Skeletal muscle cell (primary cell): Measurements from ENCODE around the gene FPR1.
"Not testable (repeated sequence)": the region's sequence is repeated elsewhere in the genome, so short reads cannot be mapped to it uniquely, and the experiment has no call there.

Source experiments
- DNase-seq: peaks from one replicate; pipeline ENCODE4 v3.0.0-alpha.2; 2010; ENCODE audit warnings: low read depth
- H3K4me3 ChIP-seq: 2 replicates; pipeline ENCODE4 v1.5.1; 2011; ENCODE audit warnings: low read depth, mild to moderate bottlenecking, control low read depth, low read length, moderate library complexity

The FPR1 gene

DNA sequence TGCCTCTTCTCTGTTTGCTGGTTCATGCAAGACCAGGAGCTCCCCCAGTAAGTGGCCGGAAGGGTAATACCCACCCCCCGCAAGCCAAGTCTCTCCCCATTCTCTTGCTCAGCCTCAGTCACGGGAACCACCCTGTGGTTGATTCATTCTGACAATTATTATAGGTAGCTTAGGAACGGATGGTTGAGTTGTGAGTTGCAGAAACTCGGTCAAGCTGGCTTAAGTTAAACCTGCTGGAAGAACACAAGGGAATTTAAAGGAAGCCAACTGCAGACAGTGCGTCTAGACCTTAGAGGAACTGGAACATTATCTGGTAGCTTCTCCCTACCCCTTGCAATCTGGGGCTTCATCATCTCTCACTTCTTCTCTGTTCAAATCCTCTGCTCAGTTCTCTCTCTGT lies 8.9 kb downstream of the FPR1 start:
- DNase-seq = peak; percentile 62
- H3K4me3 ChIP-seq = no peak overlapping the region

DNA sequence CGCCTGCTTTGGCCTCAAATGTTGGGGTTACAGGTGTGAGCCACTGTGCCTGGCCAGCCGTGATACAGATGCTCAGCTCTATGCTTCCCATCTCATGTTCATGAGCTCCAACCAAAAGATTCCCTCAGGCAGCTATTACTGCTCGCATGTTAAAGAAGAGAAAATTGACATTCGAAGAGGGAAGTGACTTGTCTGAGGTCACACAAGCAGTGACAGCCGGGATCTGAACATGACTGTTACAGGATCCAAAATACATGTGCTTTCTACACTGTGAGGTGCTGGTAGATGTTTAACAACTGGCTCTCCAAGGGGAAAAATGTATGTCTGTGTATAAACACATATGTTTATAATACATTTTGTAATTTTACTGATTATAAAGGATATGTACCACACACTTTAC lies 11.3 kb downstream of the FPR1 start:
- no peak overlapping the region for H3K4me3 ChIP-seq
- DNase-seq = no peak

DNA sequence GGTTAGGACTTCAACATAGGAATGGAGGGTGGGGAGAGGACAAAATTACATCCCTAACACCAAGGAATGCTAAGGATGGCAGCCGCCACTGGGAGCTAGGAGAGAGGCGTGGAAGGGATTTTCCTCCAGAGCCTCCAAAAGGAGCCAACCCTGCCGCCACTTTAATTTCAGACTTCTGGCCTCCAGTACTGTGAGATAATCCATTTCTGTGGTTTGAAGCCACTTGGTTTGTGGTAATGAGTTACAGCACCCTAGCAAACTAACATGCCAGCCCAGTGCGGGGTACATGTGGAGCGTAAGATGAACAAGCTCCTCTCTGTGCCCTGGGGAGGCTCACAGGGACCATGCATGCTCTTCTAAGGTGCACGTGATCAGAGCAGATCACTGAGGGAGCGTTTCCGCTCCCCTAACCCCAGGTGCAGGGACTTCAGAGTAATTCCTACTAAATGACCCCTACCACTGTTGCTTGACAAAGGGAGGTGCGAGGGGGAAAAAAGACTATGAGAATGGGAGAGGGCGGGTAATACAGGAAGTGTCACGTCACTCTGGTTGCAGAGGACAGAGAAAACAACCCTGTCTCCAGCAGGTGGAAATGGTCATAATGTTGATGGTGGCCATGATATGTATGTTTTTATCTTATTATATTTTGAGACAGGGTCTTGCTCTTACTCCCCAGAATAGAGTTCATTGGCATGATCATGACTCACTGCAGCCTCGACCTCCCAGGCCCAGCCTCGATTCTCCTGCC lies 12.0 kb downstream of the FPR1 start:
- DNase-seq = no peak
- no peak overlapping the region for H3K4me3 ChIP-seq

DNA sequence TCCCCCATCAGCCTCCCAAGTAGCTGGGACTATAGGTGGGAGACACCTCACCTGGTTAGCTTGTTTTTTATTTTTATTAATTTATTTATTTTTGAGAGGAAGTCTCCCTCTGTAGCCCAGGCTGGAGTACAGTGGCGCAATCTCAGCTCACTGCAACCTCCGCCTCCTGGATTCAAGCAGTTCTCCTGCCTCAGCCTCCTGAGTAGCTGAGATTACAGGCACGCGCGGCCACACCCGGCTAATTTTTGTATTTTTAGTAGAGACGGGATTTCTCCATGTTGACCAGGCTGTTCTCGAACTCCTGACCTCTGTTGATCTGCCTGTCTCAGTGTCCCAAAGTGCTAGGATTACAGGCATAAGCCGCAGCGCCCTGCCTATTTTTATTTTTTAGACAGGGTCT lies 13.2 kb downstream of the FPR1 start:
- not testable (repeated sequence) for H3K4me3 ChIP-seq, DNase-seq

DNA sequence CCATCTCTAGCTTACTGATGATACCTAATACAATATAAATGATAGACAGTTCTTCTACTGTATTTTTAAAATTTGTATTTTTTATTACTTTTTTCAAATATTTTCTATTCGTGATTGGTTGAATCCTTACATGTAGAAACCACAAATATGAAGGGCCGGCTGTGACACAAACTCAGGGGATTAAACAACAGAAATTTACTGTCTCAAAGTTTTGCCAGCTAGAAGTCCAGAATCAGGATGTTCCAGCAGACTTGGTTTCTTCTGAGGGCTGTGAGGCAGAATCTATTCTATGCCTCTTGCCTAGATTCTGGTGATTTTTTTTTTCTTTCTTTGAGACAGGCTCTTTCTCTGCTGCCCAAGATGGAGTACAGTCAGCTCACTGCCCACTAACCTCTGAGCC lies 13.8 kb downstream of the FPR1 start:
- DNase-seq = no peak
- H3K4me3 ChIP-seq = no peak overlapping the region

DNA sequence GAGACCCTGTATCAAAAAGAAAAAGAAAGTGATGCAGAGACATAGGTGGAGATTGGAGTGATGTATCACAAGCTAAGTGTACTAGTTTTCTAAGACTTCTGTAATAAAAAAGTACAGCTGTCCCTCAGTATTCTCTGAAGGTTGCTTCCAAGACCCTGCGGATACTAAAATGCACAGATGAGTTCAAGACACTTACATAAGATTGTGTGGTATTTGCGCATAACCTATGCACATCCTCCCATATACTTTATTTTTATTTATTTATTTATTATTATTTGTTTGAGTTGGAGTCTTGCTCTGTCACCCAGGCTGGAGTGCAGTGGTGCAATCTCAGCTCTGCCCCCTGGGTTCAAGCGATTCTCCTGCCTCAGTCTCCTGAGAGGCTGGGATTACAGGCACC lies 14.3 kb downstream of the FPR1 start:
- DNase-seq = no peak
- no peak overlapping the region for H3K4me3 ChIP-seq

DNA sequence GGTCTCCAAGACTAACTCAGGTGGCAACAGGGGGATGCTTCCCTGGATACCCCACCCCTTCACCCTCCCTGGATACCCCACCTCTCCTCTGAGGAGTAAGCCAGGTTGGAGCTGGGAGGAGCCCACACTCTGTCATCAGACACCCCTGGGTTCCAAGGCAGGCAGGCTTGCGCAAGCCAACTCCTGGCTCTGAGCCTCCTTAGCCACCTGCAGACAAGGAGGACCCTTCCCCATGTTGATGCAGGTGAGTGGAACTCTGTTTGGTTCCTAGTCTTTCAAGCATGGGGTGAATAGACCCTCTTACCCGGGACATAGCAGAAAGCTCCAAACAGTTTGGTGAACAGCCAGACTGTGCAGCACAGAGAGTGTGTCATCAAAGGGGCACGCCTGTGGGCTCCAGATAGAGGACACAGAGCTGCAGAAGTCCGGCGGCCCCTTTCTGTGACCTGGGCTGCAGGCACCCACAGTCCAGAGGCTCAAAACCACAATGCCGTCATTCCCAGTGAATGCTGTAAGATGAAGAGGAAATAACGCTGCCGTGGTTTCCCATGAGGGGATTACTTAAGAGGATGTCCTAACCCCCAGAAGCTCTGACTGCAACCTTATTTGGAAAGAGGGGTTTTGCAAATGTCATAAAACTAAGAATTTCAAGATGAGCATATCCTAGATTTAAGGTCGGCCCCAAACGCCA lies 15.8 kb downstream of the FPR1 start:
- no peak overlapping the region for H3K4me3 ChIP-seq
- DNase-seq = peak; percentile 93

DNA sequence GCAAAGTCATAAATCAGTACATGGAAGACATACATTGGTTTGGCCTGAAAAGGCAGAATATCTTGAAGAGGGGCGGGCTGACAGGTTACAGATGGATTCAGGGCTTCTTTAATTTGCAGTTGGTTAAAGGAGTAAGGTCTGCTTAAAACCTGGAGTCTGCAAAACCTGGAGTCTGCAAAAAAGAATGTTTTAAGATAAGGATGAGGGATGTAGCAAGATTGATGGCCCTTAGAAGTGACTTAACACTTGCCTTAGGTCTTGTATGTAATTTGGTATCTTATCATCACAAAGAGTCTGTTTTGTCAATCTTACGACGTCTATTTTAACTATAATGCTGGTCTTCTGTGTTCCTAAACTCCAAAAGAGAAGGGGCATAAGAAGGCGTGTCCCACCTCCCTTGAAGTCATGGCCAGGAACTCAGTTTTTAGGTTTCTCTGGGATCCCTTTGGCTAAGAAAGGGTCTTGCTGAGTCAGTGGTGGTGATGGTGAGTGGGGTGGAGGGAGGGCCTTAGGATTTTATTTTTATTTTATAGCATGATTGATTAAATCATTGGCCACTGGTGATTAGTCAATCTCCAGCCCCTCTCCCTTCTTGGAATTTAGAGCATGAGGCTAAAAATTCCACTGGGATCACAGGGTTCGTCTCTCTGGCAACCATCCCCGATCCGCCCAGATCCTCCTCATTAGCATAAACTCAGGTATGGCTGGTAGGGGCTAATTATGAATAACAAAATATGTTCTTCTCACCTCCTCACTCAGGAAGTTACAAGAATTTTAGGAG lies 17.7 kb downstream of the FPR1 start:
- DNase-seq = no peak
- H3K4me3 ChIP-seq = no peak overlapping the region

DNA sequence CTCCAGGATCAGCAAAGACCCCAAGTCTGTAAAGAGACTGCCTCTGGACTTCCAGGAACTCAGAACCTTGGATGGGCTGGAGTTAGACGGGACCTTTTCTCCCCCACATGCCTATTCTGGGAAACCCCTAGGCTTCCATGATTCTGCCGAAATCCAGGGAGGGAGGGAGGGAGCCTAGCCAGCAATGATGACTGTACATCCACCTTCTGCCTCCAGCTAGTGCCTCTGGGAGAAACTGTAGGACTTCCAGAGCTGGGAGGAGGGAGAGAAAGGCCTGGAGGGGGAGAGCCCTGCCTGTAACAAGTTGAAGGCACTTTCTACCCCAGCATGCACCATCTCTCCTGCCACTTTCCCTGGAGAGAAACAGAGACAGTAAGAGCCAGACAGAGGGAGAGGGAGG lies 21.9 kb downstream of the FPR1 start:
- DNase-seq = peak; percentile 31
- no peak overlapping the region for H3K4me3 ChIP-seq

DNA sequence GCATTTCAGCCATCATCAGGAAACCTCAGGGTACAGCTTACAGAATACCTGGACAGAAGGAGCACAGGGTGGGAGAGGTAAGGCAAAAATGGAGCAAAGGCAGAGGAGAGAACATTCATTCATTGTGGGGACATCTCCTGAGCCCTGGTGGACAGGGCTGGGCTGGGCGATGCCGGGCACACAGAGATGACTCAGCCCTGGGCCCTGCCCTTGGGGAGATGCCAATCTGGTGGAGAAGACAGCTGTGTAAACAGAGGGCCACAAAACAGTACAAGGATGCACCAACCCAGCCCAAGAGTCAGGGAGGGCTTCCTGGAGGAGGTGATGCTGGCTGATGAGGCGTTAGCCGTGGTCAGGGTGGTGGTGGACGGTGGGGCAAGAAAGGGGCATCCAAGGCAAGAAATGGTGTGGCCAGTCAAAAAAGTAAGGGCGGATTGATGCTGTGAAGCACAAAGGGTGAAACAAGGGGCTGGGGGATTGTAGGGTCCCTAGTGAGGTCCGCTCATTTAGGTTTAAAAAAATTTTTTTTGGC lies 24.3 kb downstream of the FPR1 start:
- H3K4me3 ChIP-seq = no peak overlapping the region

DNA sequence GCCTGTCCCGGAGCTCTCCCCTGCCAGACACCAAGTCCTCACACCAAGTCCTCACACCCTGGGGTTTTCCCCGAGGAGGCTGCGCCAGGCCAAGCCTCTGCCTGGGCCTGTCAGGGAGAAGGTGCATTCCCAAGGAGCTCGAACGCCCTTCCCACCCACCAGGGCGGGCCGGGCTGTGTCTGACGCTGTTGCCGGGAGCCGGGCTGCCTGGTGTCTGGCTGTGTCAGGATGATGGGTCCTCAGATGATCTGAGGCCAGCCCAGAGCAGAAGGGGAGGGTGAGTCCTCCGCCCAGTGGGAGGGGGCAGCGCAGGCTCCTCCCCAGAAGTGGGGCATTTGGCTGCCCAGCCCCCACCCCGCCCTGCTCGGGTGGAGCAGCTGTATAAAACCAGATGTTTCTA lies 25.6 kb downstream of the FPR1 start:
- DNase-seq = peak; percentile 78
- H3K4me3 ChIP-seq = no peak overlapping the region

More for the DNA sequence above, 24.3 kb downstream of the FPR1 start:
- peak; percentile 36 for DNase-seq

DNA sequence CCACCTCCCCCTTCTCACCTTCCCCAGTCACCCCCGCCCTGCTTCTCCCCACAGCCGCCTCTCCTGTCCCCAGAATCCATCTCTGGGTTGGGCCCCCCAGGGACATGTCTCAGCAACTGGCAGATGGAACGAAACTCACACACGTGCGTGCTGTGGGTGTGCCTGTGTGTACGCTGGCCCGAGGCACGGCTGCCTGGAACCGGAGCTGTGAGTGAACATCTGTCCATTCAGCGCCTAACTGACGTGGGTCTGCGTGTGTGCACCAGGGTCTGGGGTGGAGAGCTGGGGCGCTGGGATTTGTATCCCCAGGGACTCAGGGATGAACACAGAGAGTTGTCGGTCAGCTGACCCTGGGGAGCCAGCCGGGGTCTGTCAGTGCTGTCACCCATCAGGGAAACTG lies 27.1 kb downstream of the FPR1 start:
- no peak overlapping the region for H3K4me3 ChIP-seq
- DNase-seq = peak; percentile 48

DNA sequence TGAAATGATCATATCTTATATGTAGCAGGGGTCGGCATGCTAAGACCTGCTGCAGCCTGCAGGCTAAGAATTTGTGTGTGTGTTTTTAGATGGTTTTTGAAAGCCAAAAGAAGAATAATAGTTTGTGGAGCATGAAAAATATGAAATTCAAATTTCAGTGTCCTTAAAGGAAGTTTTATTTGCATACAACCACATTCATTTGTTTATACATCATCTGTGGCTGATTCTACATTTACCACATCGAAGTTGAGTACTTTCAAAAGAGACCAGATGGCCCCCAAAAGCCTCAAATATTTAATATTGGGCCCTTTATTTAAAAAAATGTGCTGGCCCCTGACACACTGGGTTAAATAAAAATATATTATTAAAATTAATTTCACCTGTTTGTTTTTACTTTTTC lies 29.2 kb downstream of the FPR1 start:
- no peak overlapping the region for H3K4me3 ChIP-seq
- DNase-seq = no peak

DNA sequence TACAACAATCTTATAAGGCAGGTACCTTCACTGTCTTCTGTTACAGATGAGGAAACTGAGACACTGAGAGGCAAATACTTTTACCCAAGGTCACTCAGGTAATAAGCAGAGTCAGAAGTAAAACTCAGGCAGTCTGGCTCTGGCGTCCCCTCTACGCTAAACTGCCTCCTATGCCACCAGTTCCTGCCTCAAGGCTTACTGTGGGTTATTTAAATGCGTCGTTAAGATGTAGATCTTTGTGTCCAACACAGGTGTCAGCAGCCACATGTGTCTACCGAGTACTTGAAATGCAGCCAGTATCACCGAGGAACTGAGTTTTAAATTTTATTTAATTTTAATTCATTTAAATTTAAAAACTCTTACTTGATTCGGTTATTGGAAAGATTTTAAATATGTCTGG lies 29.8 kb downstream of the FPR1 start:
- DNase-seq = no peak
- H3K4me3 ChIP-seq = no peak overlapping the region

DNA sequence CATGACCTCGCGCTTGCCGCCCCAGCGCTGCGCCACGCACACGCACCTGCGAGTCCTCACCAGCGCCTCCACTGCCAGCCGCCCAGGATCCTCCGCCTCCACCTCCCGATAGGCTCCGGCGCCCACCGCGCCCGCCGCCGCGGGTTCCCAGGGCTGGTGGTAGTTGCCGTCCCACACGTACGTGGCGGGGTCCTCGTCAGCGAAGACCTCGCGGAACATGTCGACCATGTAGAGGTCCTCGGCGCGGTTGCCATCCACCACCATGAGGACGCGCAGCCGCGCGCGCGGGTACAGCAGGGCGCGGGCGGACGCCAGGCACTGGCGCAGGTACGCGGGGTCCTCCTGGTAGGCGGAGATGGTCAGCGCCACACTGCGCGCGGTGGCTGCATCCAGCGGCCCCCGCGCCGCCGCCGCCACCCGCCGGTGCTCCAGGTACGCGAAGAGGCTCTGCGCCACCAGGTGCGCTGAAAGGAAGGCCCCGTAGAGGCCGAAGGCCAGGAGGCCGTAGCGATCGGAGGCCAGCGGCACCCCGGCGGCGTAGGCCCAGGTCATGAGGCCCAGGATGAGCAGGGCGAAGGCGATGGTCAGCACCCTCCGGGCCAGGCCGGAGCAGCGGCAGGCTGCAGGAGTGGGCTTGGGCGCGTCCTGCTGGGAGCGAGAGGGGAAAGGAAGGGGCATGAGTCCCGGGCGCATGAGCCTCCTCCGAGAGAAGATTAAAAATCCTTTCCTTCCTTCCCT lies 32.3 kb downstream of the FPR1 start:
- no peak for DNase-seq
- peak overlapping the region; percentile 39 for H3K4me3 ChIP-seq

DNA sequence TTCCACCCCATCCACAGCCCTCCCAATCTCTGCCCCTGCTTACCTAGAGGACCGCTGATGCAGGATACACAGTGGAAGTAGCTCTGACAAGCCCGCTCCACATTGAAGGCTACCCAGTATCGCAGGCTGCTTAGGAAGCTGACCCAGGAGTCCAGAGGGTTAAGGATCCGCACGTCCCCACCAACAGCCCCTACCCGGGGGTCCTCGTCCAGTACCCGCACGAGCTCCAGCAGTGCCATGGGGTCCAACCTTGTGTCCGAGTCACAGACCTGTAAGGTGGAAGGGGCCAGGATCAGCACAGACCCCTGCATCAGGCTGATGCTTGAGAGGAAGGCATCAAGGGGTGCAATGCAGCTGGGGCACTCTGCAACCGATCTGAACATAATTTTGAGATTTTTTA lies 34.8 kb downstream of the FPR1 start:
- H3K4me3 ChIP-seq = no peak overlapping the region
- DNase-seq = no peak

DNA sequence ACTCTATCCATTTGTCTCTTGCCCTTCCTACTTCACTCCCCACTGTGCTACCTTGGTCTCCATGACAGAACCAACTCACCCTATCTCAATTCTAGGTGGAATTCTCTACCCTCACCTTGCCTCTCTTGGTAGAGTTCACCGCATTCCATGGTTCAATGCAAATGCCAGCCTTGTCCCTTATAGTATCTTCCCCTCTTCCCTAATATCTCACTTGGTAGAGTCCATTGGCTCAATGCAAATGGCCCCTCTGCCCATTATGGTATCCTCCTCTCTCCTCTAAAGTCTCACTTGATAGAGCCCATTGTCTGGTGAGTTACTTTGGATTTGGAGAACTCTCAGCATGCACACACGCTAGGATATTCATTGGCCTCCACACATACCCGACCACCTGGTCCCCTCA lies 35.8 kb downstream of the FPR1 start:
- H3K4me3 ChIP-seq = no peak overlapping the region
- no peak for DNase-seq

DNA sequence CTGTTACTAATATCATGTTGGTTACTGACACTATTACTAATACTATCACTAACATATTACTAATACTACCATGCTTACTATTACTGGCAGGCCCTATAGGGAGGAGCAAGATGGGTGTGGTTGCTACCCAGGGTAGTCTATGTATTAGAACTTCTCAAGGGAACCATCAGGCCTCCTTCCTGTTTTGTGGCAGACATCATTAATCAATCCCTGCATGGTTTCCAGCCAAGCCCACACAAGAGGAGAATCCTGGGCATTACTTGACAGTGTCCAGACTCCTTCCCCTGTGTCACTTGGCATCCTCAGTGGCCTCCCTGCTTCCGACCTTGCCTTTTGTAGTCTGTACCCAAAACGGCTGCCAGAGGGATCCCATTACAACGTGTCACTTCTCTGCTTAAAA lies 36.8 kb downstream of the FPR1 start:
- no peak for DNase-seq

More for the DNA sequence above, 36.8 kb downstream of the FPR1 start:
- no peak overlapping the region for H3K4me3 ChIP-seq
